PC-9 (cell line): ENCODE results near the gene SPATS2.

ENCODE experiments used
- EZH2 ChIP-seq: fragments of 200-600 bp; sonication (generic); IDR thresholded peaks from 2 replicates; pipeline ENCODE4 v1.8.0; 2017; ENCODE audit warnings: antibody characterized with exemption, low read depth
- TF ChIP-seq, protein P1 (sequence below): fragments of 200-600 bp; sonication (generic); conservative IDR thresholded peaks from 2 replicates; pipeline ENCODE4 v1.6.1; 2017; ENCODE audit warnings: mixed run types, antibody characterized with exemption, mild to moderate bottlenecking, moderate library complexity

DNA sequence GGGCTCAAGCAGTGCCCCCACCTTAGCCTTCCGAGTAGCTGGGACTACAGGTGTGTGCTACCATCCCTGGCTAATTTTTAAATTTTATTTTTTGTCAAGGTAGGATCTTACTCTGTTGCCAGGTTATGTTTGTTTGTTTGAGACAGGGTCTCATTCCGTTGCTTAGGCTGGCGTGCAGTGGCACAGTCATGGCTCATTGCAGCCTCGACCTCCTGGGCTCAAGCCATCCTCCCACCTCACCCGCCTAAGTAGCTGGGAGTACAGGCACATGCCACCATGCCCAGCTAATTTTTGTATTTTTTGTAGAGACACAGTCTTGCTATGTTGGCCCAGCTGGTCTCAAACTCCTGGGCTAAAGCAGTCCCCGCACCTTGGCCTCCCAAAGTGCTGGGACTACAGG lies 88.2 kb downstream of the SPATS2 start:
- TF ChIP-seq EZH2 = no peak
- TF ChIP-seq, protein P1, sequence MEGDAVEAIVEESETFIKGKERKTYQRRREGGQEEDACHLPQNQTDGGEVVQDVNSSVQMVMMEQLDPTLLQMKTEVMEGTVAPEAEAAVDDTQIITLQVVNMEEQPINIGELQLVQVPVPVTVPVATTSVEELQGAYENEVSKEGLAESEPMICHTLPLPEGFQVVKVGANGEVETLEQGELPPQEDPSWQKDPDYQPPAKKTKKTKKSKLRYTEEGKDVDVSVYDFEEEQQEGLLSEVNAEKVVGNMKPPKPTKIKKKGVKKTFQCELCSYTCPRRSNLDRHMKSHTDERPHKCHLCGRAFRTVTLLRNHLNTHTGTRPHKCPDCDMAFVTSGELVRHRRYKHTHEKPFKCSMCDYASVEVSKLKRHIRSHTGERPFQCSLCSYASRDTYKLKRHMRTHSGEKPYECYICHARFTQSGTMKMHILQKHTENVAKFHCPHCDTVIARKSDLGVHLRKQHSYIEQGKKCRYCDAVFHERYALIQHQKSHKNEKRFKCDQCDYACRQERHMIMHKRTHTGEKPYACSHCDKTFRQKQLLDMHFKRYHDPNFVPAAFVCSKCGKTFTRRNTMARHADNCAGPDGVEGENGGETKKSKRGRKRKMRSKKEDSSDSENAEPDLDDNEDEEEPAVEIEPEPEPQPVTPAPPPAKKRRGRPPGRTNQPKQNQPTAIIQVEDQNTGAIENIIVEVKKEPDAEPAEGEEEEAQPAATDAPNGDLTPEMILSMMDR = no peak
